NOMO-1 treated with DMSO at 0.1 percent for 48 hours (cell line): Measurements from ENCODE around the gene SPAG8.

Experiments
- DNase-seq: peaks from one replicate; lab custom pipeline; 2025; ENCODE audit not compliant: unreplicated experiment; lab: John Stamatoyannopoulos, UW

Gene SPAG8

DNA sequence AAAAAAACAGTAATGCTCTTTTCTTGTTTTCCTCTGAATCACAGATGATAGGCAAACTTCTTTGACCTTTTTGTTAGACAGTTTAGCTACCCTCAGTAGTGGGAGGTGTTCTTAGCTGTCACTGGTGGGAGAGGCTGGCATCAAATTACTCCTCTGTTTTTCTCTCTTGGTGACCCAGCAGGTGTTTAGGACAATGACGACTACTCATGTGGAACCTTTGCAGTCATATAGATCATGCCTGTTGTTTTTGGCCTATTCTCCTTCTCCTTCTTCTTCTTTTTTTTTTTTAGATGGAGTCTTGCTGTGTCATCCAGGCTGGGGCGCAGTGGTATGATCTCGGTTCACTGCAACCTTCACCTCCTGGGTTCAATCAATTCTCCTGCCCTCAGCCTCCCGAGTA is 36.0 kb downstream of the SPAG8 start:
- no peak for DNase-seq

DNA sequence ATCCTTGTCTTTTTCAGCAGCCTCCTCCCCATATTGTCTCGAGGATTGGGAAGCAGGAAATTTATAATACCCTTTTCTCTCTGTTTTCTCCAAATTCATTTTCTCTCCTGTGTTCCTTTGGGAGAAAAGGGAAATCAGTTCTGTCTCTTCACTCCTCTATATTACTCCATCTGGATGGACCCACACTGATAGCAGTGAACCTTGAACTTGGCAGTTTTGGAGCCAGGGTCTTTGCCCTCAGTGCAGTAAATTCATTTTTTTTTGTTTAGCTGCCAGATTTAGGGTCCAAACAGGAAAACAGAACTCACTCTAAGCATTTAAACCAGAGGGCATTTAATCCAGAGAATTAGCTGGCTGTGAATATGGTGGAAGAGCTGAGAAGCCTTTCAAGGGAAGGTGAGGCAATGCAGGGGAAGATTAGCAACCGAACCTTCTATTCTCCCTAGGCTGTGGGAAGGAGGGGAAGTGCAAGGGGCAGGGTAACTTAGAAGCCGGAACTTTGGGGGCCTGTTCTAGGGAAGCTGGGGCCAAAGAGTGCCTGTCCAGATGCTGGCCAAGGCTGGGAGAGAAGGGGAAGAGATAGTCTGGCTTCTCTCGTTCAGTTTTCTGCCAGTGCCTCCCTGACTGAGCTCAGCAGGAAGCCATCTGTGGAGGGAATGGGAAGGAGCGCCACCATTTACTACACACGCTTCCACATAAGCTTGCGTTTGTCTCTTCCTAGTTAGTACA is 37.0 kb downstream of the SPAG8 start:
- DNase-seq: peak; percentile 75

- no peak for DNase-seq
These were observed 40.1 kb downstream of the SPAG8 start for GRCh38 chr9:35771943-35772342.

DNA sequence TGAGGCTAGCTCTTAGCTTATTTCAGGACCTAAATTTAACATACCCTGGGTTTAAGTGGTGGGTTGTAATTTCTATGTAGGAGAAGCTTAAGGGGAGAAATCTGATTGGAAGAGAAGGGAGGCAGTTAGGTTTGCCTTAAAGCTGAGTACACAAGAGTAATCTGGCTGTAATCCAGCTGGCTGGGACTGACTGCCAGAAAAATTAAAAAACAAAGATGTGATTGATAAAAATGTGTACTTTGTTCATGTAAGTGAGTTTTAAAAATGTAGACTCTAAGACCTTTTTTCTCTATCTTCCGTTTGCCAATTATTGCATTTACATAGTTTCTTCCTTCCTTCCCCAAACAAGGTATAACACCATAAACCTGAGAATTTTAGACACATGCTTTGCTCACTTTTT is 40.5 kb downstream of the SPAG8 start:
- no peak for DNase-seq

DNA sequence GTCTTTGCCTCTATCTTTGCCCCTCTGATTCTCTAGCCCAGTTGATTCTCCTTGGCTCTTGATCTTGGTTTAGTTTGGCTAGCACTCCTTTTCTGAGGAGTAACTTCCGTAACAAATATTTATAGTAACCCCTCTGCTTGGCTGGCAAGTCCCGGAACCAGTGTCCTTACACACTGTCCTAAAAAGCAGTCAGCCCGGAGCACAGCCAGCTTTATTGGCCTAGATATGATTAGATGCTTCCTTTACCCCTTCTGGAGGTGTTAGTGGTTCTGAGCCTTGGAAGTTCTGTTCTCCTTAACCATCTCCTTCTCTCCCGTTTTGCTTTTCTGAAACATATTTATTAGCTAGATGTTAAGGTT is 41.0 kb downstream of the SPAG8 start:
- DNase-seq: no peak

DNA sequence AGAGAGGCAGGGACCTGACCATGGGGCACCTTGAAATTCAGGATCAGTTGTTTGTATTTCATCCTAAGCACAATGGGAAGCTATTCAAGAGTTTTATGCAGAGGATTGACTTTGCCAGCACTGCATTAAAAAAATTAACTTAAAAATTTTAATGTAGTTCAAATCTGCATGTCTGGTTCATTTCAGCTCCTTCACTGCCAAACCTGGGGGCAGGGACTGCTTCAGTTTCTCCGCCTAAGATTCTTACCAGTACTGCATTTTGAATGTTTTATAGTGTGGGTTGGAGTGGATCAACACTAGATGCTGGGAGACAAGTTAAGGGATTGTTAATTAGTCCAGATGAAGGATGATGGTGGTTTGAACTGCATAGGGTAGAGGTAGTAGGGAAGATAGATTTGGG is 42.3 kb downstream of the SPAG8 start:
- no peak for DNase-seq

DNA sequence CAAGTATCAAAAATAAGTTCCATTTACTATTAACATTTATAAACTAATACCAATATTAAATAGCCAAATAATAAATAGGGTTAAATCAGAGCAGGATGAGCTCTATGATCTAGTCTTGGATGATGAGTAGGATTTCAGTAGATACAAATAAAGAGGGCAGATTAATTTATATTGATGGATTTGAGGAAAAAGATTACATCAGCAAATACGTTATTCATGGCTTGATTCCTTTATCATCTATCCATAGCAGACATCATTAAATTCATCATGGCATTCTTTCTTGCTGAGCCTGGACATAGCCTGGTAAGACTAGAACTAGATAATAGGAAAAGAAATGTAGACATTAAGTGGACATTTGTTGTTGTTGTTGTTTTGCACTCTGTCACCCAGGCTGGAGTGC is 44.6 kb downstream of the SPAG8 start:
- DNase-seq: no peak

DNA sequence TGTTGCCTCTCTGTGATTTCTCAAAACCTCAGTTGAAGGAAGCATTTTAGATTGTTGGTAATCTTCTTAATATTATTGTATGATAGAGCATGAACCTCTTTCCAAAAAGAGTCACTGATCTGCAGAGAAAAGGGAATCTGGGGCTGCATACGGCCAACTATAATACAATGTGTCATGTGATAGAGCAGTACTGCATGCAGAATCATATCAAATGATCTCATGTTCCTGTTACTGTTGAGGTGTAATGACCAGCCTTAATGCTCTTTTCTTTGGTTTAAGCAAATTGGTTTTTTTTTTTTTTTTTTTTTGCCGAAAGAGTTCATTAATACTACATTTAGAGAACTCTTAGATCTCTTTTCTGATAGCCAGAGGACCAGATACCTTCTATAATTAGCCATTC is 45.1 kb downstream of the SPAG8 start:
- DNase-seq: no peak

DNA sequence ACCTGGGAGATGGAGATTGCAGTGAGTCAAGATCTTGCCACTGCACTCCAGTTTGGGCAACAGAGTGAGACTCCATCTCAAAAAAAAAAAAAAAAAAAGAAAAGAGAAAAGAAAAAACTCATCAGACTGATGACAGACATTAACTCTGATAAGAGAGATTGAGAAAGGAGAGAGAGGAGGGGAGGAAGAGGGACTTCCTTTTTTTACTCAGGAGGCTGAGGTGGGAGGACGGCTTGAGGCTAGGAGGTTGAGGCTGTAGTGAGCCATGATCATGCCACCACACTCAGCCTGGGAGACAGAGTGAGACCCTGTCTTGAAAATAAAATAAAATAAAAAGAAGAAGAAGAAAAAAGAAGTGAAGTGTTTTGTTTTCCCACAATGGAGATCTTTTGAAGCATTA is 48.3 kb downstream of the SPAG8 start:
- no peak for DNase-seq

DNA sequence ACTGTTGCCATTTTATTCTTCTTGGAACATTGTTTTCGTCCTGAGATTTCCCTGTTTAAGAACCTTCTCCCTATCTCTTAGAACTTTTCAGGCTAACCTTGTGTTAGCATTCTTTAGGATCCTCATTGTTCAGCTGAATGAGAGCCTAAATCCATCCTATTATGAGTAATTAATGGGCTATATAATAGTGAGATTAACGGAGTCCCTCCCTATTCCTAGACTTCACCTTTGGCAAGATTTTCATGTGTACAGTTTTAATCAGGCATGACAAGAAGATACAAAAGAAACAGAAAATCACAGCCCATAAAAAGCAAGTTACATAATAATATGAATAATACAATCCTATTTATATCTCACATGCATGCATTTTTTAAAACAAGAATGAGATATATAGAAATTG is 48.9 kb downstream of the SPAG8 start:
- DNase-seq: no peak

DNA sequence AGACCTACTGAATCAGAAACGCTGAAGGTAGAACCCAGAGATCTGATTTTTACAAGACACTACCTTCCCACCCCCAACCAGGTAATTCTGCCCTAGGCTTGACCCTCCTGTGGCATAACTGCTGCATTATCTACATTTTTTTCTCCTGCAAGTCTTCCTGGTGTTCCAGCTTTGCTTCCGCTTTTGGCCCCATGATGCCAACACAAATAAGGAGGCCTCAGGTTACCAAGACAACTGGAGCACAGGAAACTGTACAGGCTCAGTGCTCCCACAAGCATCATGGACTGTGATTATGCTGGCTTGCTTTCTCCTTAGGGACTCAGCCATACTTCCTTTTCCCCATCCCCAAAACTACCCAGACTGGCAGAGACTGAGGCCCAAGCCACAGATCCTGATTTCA is 51.4 kb downstream of the SPAG8 start:
- no peak for DNase-seq

- DNase-seq: no peak
These were observed 52.3 kb downstream of the SPAG8 start for GRCh38 chr9:35759795-35760194.
